Fibroblast of mammary gland (primary cell): ENCODE data around the gene WFIKKN2.

Source experiments
- DNase-seq: peaks from one replicate; pipeline ENCODE4 v3.0.0-alpha.2; 2010; ENCODE audit warnings: low read depth
- H3K4me3 ChIP-seq: 2 replicates; pipeline ENCODE4 v1.5.1; 2011; ENCODE audit warnings: low read depth, mild to moderate bottlenecking, low read length, moderate library complexity; ENCODE audit not compliant: control insufficient read depth
- TF ChIP-seq, protein P1 (sequence below): conservative IDR thresholded peaks from 2 replicates; pipeline ENCODE4 v1.5.1; 2011; ENCODE audit warnings: low read depth, low read length, inconsistent platforms; ENCODE audit not compliant: control insufficient read depth, insufficient read depth

Gene WFIKKN2

DNA sequence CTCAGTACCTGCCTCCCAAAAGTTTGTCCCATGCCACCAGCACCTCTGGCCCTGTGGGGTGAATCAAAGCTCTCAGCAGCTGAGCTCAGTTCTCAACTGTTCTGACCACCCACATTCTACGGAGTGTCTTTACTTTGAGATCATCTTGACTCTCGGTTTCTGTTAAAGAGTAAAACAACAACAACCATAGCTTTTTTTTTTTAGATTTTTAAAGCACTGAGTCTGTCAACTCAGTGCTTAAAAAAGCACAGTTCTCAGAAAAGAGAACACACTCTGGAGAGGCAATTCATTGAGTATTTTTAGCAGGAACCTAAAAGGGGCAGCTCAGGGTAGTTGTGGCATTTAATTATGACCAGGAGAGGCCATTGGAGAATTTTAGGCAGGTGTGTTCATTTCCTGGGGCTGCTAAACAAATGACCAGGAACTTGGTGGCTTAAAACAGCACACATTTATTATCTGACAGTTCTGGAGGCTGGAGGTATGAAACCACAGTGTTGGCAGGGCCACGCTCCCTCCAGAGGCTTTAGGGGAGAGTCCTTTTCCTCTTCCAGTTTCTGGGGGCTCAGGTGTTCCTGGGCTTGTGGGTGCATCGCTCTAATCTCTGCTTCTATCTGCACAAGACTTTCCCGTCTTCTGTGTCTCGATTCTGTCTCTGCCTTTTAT lies 6.7 kb upstream of the WFIKKN2 start:
- no peak overlapping the region for H3K4me3 ChIP-seq
- TF ChIP-seq, protein P1, sequence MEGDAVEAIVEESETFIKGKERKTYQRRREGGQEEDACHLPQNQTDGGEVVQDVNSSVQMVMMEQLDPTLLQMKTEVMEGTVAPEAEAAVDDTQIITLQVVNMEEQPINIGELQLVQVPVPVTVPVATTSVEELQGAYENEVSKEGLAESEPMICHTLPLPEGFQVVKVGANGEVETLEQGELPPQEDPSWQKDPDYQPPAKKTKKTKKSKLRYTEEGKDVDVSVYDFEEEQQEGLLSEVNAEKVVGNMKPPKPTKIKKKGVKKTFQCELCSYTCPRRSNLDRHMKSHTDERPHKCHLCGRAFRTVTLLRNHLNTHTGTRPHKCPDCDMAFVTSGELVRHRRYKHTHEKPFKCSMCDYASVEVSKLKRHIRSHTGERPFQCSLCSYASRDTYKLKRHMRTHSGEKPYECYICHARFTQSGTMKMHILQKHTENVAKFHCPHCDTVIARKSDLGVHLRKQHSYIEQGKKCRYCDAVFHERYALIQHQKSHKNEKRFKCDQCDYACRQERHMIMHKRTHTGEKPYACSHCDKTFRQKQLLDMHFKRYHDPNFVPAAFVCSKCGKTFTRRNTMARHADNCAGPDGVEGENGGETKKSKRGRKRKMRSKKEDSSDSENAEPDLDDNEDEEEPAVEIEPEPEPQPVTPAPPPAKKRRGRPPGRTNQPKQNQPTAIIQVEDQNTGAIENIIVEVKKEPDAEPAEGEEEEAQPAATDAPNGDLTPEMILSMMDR = no peak
- no peak for DNase-seq

DNA sequence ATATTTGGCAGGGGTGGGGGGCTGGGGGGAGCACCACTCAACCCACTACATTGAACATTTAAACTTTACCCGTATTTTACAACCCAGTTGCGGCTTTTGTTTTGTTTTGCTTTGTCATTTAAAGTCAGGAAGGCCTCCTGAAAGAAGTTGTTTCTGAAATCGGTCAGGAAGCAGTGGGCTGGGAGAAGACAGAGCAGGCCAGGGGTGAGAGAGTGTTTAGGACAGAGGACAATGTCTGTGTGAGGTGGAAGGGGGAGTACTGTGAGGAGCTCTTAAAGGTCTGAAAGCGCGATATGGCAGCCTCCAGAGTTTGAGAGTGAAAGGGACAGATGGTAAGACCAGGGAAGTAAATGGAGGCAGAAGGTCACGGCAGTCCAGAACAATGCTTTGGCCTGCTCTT lies 6.1 kb upstream of the WFIKKN2 start:
- H3K4me3 ChIP-seq = no peak overlapping the region
- TF ChIP-seq, protein P1 = no peak
- no peak for DNase-seq

DNA sequence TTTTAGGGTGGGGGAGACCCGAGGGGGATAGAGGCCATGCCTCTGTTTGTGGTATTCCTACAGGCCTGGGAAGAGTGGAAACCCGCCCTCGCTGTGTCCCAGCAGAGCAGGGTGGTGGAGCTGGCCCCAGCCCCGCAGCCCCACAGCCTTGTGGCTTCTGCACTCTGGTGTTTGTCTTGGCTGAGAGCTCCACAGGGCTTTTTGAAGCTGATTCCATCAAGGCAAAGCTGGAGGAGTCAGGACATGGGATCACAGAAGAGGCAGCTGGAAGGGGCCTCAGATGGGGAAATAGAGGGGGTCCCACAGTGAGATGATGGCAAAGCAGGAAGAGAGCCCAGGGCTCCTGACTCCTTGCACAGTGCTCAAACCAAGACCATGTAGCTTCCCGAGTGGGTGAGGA lies 5.0 kb upstream of the WFIKKN2 start:
- TF ChIP-seq, protein P1 = no peak
- no peak for DNase-seq
- no peak overlapping the region for H3K4me3 ChIP-seq

DNA sequence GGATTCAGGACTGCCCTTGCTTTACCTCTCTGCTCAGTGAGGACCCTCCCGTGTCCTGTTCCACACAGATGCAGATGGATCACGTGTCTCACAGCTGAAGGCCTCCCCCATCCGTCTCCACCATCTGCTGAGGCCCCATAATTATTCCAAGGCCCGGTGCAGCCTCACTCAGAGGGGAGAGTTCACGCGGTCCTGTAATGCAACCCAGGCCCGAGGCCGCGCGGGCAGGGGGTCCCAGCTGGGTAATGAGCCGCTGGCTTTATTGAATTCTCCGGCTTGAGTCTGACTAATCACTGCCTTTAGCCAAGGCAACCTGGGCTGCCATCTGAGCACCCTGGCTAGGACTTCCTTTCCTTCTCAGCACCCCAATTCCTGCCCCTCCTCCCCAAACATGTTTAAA lies 4.4 kb upstream of the WFIKKN2 start:
- TF ChIP-seq, protein P1 = no peak
- no peak overlapping the region for H3K4me3 ChIP-seq
- no peak for DNase-seq

DNA sequence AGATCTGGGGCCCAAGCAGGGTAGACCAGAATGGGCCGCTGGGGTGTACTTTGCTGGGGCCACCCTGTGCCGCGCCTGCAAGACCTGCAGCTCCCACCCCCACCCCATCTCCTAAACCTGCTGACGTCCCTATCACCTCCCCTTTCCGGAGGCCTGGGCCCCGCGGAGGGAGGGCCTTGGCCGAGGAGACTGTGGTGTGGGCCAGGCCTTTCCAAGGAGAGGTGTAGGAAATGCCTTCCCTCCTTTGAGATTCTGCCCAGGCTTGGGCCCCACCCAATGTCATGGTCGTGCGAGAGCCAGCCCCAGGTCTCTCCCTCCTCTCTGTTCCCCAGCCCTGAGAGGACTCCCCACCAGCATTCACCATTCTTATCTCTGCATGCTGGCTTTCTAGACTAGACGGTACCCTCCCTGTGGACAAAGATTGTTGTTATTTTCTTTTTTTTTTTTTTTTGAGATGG lies 3.9 kb upstream of the WFIKKN2 start:
- DNase-seq = no peak
- TF ChIP-seq, protein P1 = no peak
- H3K4me3 ChIP-seq = no peak overlapping the region

DNA sequence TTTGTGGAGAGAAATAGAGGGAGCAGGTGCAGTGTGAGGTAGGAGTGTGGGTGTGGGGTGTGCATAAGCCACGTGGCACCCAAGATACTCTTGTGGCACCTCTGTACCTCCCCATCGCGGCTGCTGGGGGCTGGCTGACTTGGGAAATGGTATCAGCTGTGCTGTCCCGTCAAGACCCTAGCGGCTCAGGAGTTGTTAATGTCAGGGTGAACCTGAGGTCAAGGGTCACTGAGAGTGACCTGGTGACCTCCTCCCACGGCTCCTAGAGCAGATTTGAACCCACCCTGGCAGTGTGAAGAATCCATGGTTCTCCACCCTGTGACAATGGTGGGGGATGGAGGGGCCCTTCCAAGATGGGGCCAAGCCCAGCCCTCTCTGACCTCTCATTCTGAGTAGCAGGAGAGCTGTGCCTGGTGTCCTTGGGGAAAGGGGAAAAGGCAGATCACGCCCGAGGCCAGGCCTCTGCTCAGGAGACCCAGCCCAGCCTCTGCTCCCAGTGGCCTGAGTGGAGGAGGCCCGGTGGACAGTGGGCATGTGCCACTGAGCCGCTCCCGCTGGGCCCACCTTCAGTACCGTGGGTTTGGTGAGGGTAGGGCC lies 3.0 kb upstream of the WFIKKN2 start:
- DNase-seq = no peak
- TF ChIP-seq, protein P1 = no peak
- H3K4me3 ChIP-seq = no peak overlapping the region
